ENCODE measurements around the gene DDX59. TPM values are rescaled to one million over a fixed set of nuclear protein-coding genes. Genes with fewer than 3 reads are reported as not detected.

DDX59 gene
- total RNA-seq (2014; rRNA removed; shearing (Covaris generic)), result 19.9 and 20.8 TPM in 2 replicates

DNA sequence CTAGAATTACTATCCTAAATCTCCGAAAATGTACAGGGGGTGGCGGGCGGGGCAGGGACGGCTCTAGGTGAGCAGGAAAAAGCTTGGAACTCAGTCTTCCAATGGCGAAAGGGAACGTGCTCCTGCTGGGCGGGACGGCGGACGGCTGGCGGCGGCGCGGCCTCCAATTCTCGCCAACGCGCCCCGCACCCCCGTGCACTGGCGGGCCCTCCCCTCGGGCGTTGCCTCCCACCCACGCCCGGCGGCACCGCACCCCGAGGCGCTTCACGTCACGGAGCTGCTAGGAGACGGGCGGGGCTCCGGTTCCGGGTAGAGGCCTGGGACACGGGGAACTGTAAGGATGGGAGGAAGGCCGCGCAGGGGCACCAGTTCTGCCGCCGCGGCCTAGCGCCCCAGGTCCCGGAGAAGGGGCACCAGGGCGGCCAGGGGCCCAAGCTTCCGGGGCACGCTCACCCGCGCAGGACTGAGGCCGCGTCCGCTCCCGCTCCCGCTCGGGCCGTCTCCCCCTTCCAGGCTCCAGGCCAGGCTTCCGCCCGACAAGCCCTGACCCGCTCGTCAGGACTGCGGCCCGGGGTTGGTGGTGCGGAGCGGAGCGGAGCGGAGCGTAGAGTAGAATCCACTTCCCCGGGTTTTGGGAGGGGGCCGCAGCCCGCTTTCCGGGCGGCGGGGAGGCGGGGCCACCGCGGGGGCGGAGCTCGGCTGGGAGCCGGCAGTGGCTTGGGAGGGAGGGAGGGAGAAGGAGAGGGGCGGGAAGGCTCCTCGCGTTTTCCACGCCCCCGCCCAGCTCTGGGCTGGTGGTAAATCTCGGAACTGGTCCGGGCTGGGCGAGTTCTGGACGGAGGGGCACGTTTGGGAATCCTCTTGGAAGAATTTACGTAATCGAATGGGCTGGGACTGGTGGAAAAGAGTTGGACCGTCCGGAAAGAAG lies at the start of gene DDX59:
Gene DDX59, minus strand, starts transcription at position 594 of the 928 bp plus-strand sequence. CDS start 3,167 bp downstream, outside the sequence.
- peak; percentile 98 for DNase-seq (ENCODE audit: low spot score)

DNA sequence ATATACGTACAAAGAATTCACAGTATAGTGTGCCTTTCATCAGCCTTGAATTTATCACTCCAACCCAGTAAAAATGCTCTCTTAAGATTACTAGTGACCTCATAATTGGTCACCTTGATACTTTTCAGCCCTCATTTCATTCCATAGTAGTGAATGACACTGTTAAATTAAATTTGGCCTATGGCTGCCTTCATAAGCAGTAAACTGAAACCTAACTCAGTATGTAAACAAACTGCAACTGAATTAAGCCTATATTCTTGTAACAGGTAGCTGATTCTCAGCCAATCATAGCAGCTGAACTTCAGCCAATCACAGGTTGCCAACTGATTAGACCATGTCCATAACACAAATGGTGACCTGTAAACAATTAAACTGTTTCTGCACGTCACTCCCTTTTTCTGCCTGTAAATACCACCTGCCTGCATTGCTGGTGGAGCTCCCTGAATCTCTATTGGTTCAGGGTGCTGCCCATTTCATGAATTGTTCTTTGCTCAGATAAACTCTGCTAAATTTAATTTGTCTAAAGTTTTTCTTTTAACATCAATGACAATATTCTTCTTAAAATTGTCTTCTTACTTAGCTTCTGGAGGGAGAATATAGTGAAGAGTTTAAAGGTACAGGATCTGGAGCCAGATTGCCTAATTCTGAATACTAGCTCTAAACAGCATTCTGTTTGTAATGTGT lies 44.9 kb upstream of the DDX59 start:
- DNase-seq (ENCODE audit: low spot score), result no peak

DNA sequence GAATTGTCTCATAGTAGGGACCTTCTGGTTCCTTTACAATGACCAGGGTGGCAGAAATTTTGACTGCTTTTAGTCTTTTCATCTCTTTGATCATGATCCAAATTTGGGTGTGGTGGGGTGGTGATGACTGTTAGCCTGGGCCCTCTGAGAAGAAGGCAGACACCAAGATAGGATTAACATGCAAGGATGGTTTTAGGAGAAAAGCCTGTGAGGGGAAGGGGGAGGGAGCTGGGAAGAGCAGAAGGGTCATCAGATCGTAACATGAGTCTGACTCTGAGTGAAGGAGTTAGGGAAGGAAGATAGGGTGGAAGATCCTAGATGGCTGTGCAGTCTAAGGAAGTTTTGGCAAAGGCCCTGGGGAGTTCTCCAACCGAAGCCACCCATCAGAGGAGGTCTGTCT lies 40.5 kb upstream of the DDX59 start:
- no peak for DNase-seq (ENCODE audit: low spot score)

DNA sequence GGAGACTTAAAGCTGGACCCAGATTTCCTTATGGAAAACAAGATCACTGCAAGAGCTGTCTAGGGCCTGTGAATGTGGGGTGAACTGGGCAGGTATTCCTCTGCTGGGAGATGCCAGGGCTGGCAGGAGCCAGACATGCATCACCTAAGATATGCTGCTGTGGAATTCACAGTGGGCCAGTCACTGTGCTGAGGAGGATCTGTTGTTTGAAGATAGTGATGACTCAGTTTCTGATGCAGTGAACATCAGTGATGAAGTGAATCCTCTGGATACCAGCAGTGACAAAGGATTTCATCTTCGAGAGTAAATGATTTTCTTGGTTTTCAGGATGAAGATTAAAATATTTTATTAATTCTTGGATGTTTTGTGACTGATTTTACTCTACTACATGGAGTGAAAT lies 39.1 kb upstream of the DDX59 start:
- DNase-seq (ENCODE audit: low spot score), result no peak

DNA sequence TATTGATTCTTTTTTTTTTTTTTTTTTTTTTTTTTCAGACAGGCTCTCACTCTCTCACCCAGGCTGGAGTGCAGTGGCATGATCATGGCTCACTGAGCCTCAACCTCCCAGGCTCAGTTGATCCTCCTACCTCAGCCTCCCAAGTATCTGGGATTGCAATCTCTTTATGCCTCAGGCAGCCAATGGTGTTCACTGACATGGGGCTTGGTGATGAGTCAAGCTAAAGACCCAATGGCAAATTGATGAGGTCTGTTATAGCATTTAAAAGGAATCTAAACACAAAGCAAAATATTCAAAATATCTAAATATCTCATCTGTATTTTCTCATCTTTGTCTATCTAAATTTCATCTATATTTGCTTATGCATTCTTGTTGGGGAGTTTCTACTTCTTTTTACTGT lies 38.5 kb upstream of the DDX59 start:
- DNase-seq (ENCODE audit: low spot score), result no peak

DNA sequence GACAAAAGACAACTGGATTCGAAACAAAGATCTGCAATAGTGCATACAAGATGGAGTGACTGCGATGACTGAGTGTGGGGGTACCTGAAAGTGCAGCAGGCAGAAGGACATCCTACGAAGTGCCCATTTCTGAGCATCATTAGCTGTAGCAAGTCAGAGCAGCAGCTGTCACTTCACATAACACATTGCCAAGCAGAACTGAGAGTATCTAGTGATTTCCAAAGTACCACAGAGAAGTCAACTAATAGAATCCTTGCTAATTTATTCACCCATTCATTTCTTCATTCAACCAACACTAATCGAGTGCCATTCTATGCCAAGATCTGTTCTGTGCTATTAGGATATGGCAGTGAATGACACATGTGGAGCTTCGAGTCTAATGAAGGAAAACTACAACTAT lies 37.4 kb upstream of the DDX59 start:
- DNase-seq (ENCODE audit: low spot score), result no peak

DNA sequence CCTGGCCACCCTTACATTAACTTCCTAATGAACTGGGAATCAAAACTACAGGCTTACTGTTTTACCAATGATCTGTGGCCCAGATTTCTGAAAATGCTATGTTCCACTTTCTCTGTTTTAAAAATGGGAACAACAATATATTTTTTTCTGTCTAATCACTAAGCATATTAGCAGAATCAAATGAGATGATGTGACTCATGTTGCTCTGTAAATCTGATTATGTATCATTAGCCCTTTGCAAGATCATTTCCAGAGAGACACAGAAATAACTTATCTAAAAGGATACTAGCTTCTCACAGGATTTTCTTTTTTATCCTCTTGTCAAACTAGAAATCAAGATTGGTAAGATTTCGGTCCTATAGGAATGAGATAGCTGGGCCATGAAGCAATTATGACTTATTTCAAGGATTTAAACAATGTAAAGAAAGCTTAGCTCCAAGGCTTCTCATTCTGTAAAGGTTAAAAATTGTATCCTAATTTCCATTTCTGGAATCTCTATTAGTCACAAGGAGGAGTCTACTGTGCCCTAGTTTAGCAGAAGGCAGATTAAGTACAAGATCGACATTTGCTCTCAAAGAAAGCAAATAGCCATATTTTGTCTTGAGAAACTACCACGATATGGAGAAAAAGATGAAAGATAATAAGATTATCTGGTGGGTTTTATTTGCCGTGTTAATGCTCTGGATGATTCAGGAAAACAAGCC lies 36.6 kb upstream of the DDX59 start:
- DNase-seq (ENCODE audit: low spot score), result no peak

DNA sequence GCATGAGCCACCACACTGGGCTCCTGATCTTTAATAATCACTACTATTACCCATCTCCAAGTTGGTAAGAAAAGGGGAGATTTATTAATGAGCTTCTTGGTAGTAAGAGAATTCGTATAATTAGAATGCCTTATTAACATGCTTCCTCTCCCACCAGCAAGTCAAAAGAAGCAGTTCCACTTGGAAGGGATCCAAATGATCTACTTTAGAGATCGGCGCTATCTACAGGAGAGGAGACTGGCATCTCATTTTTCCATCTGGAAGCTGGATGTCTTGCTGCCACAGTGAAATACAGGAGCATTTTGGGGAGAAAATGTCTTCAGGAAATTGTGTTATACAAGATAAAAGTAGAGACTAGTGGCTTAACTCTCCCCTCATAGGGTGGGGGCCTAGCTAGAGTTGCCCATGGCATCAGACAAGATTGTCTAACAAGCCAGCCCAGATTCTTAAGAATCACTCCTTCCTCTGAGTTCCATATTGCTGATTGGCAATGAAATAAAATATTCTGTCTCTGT lies 35.3 kb upstream of the DDX59 start:
- no peak for DNase-seq (ENCODE audit: low spot score)

DNA sequence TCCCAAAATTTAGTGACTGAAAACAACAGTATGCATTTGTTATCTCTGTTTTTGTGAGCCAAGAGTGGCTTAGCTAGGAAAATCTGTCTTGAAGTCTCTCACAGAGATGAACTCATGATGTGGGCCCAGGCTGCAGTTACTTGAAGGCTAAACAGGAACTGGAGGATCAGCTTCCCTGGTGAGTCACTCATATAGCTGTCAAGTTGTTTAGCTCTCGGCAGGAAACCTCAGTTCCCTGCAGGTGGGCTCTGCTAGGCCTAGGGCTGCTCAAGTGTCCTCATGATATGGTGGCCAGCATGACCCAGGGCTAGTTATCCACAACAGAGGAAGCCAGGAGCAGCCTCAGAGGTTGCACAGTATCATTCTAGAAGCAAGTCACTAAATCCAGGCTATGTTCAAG lies 30.2 kb upstream of the DDX59 start:
- DNase-seq (ENCODE audit: low spot score), result peak; percentile 92

DNA sequence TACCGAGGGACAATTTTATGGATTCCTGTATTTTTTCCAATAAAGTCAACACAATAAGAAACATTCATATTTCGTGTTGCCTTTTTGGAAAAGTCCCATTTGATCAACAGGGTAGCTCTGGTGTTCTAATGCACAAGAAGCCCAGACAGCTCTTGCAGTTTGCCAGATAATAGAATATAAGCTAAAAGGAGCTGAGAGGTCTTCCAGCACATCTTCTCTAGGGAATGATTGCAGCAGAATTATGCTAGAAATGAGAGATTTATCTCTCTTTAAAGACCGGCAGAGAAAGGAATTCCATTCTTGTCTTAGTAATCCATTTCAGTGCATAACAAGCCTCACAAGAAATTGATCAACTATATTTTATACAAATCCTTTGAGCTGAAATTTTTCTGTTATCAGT lies 25.0 kb upstream of the DDX59 start:
- no peak for DNase-seq (ENCODE audit: low spot score)

DNA sequence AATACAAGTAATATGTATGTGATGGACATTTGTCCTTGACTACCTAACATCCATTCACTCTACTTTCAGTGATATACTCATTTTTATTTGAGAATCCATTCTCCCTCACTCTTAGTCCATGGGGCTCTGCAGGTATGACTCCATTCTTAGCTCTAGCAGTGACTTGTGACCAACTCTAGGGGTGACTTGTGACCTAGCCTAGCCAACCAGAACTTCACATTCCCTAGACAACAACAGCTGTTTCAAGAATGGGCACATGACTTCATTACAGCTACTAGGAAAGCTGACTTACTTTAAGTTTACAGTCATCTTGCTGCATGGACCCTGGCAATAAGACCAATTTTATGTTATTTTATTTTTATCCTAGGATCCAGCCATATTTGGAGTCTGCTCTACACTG lies 23.6 kb upstream of the DDX59 start:
- DNase-seq (ENCODE audit: low spot score), result no peak

DNA sequence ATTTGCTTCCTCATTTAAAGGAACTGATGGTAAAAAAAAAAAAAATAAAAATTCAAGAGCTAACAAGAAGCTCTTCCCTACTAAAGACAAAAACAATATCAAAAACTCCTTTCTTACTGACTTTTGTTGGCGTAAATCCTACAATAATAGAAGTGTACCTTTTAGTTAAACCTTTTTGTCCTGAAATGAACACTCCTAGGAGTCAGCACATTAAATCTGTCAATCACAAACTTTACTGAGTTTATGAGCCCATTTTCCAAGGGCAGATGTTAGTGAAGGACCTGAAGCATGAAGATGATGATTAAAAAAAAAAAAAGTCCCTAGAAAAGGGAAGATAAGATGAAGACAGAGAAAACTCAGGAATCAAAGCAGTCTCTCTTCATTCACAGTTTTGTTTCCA lies 22.6 kb upstream of the DDX59 start:
- no peak for DNase-seq (ENCODE audit: low spot score)

DNA sequence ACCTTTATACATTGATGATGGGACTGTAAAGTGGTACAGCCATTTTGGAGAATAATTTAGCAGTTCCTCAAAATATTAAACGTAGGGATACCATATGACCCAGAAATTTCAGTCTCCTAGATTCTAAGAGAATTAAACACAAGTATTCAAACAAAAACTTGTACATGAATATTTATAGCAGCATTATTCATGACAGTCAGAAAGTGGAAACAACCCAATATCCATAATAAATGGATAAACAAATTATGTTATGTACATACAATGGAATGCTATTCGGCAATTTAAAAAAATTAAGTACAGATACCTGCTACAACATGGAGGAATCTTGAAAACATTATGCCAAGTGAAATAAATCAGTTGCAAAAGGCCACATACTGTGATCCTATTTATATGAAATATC lies 16.9 kb upstream of the DDX59 start:
- DNase-seq (ENCODE audit: low spot score), result no peak

DNA sequence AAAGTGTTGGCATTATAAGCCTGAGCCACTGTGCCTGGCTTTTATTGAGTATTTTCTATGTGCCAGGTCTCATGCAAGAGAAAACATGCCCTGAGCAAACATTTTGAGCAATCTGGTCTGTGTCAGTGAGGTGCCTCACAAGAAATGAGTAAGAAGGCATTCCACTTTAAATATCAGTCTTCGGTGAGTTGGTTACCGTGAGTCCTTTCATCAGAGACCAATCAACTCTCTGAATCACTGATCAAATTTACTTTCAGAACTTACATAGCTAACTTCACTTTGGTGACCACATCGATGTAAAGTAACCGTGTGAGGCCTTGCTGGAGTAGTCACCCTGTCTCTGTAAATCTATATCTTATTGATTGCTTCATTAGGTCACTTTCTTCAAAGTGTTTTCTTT lies 14.3 kb upstream of the DDX59 start:
- DNase-seq (ENCODE audit: low spot score), result no peak

DNA sequence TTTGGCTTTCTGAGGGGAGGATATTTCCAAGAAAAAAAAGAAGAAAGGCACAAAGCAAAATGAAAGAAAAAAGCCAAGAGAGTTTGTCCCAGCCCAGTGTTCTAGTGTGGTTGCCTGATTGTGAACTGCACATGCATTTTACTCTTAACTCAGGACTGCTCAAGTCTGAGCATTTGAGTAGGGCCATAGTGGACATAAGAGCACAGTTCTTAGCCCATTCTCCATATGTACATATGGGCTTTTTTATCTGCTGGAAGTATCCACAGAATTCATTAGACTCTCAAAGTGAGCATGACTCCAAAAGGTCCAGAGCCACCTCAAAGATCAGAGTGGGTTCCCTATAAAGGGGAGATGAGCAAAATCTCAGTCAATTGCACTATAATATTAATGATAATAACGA lies 13.6 kb upstream of the DDX59 start:
- no peak for DNase-seq (ENCODE audit: low spot score)

DNA sequence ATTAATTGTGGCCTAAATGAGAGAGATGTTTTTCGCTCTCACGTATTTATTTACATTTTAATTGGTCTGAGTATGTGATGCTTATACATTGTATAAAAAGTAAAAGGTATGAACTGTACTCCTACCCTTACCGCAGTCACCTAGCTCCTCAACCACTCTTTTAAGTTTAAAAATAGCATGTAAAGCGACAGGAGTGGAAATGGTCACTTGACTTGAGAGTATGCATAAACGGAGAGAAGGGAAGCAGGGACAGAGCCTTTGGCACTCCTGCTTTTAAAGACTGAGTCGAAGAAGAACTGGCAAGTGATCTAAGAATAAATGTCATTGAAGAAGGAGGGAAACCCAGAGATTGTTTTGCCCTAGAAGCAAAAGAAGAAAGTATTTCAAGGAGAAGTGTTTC lies 11.5 kb upstream of the DDX59 start:
- DNase-seq (ENCODE audit: low spot score), result no peak

DNA sequence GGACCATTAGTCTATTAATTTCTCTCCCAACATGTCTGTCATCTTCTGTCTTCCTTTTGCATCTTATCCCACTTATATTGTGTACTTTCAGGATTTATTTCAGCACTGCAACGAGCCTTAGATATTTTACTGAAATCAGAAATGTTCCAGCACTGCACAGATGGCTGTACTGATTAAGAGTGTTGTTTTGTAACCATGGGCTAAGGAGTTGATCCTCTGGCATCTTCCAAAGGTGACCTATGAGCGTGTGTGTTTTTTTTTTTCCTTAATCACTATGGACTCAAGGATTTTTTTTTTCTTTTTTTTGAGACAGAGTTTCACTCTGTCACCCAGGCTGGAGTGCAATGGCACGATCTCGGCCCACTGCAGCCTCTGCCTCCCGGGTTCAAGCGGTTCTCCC lies 7.1 kb upstream of the DDX59 start:
- DNase-seq (ENCODE audit: low spot score), result no peak

DNA sequence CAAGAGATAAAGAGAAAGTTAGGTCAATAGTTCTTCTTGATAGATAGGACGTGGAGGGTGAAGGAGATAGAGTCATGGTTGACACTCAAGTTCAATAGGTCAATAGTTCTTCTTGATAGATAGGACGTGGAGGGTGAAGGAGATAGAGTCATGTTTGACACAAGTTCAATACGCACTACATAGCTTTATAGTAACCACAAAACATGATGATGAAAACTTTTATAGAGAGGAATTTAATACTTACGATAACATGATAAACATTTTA lies 5.8 kb upstream of the DDX59 start:
- no peak for DNase-seq (ENCODE audit: low spot score)

DNA sequence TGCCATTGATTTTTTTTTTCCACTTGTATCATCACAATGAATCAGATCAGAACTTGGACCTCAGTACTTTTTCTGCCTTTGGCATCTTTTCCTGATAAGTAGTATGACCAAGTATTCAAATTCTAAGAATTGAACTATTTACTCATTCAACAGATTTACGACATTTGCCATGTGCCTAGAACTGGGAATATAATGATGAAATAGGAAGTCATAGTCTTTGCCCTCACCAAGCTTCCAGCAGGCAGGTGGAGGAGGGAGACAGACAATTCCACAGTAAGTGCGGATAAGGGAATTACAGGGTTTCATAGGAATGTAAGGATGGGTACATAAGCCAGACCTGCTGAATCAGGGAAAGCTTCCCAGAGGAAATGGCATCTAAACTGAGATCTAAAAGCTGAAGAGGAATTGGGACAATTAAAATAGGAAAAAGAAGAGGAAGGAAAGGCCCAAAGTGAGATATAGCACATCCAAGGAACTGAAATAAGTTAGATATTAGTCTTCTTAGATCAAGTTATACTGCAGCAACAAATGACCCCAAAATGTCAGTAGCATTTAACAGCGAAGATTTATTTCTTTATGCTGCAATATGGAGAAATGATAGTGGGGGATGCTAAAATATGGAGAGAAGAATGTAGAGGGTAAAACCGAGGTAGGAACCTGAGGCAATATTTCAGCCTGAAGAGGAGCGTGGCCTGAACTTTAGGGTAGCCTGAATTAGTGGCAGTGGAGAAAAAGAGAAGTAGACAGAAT lies 5.3 kb upstream of the DDX59 start:
- DNase-seq (ENCODE audit: low spot score), result no peak

DNA sequence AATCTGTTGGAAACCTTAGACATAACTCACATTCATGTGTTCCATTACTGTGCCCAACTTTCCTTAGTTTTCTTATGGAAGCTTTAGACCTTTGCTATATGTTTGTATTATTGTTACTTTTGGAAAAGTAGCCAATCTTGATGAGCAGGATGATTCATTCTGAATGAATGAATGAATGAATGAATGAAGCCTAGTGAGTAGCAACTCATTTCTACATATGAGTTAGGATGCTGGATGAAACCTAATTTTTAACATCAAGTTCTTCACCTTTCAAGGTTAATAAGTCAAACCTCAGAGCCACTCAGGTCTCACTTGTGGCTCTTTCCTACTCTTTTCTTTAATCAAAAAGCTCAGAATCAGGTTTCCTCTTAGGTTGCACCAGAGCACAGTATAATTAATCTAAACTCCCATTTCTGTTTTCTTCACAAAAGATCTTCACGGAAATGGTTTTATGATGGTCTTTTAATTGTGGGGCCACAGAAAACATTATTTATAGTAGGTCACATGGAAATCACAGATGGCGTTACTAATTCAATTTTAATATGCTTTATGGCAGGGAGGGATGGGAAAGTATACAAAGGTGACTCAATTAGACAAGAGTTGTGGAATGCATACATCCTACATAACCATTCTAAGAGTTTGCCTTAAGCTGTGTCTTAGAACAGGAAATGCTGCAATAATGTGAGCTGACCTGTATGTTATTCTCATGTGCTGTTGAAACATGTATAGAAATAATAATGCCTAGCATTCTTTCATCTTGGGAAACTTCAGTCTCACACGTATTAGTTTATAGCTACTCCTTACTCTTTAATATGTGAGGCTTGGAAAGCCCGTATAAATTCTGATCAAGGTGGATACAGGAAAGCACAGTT lies 4.5 kb upstream of the DDX59 start:
- no peak for DNase-seq (ENCODE audit: low spot score)

DNA sequence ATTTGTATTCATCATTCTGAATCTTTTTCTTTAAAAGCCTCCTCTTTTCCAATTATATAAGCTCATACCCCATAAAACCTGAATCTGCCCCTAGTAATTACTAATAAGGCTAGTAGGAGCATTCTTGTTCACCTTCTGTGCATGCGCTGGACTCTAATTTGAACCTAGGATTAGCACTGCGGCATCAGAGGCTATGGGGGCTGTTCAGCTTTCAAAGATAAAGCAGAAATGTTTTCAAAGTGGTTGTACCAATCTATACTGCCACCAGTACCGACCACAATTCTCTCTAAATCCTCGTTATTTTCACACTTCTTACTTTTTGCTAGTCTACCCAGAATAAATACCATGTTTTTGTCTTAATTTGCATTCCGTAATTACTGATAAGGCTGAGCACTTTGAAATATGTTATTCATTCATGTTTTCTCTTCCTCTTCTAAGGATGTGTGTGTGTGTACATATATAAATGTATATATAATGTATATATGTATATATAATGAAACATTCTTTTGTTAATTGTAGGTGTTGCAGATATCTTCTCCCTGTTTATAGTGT lies 1.6 kb upstream of the DDX59 start:
- no peak for DNase-seq (ENCODE audit: low spot score)

All from A172 (cell line).